Articular chondrocyte of knee joint (primary cell): ENCODE data around the gene MTFR1L. TPM values are rescaled to one million over a fixed set of nuclear protein-coding genes. Genes with fewer than 3 reads are reported as not detected.

Source experiments
- small RNA-seq: library from RNA; depleted of rRNA; stranded (forward); fragments of <200 nt; gene quantifications from one replicate; pipeline ENCODE3, GENCODE V24; 2012
- total RNA-seq: library from RNA; depleted of rRNA; stranded (reverse); fragments of >200 nt; gene quantifications from 2 replicates; pipeline ENCODE4 v1.2.3, GENCODE V29; 2012

Gene MTFR1L
- total RNA-seq, result 44.6 and 53.9 TPM in 2 replicates

DNA sequence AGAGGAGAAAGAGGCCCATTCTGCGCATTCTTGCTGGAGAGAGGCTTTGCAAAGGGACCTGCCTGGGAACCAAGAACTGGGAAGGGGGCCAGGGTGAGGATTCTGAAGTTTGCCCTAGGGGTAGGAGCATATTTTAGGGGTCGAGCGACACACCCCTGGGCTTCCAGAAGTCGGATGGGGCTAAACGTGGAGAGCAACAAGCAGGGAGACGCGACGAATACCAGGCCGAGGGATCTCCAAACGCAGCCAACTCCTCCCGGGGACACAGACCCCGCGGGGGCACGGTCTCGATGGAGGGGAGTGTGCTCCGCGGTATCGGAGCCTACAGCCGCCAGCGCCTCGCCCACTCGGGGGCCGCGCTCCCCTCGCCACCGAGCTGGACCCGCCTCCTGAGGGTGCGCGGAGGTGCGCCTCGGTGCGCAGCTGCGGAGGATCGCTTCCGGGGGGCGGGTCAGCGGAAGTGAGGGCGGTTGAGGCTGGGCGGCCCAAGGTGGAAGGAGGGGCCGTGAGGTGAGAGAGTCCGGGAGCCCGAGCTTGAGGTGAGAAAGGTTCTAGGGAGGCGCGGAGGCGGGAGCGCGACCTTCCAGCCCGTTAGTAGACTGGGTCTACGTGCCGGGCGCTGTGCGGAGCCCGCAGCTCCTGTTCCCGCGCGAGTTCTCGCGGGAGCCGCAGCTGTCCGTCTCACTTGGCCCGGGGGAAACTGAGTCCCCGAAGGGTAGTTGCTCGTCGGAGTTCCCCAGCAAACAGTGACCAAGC, at the start of gene MTFR1L:
Gene MTFR1L, plus strand, starts transcription at position 464 of the 756 bp plus-strand sequence. CDS start 3,151 bp downstream, outside the sequence.

DNA sequence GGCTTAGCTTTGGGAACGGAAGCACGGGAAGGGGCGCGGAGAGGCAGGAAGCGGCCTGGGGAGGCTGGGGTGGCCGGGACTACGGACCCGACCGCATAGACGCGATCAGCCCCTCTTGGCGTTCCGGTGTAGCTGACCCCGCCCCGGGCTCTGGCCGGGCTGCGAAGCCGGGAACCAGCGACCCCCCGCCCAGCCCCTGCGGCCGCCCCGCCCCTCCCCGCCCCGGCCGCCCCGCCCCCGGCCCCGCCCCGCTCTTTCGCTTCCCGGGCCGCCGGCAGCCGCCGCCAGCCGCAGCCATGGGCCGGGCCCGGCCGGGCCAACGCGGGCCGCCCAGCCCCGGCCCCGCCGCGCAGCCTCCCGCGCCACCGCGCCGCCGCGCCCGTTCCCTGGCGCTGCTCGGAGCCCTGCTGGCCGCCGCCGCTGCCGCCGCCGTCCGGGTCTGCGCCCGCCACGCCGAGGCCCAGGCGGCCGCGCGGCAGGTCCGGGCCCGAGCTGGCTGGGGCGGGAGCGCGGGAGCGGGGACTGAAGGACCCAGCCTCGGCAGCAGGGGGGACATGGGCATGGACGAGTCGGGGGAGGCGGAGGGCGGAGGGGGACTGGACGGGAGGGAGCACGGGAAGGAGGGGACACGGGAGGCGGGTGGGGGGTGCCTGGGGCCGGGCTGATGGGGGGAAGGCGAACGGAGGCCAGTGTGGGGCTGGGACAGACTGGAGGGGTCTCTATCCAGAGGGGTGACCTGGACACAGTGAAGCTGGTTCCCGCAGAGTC, 19.6 kb upstream of the MTFR1L start, which contains the start of gene SELENON:
Gene SELENON, plus strand, starts transcription at position 259 of the 768 bp plus-strand sequence. Its CDS starts 38 bp downstream, at position 297.

DNA sequence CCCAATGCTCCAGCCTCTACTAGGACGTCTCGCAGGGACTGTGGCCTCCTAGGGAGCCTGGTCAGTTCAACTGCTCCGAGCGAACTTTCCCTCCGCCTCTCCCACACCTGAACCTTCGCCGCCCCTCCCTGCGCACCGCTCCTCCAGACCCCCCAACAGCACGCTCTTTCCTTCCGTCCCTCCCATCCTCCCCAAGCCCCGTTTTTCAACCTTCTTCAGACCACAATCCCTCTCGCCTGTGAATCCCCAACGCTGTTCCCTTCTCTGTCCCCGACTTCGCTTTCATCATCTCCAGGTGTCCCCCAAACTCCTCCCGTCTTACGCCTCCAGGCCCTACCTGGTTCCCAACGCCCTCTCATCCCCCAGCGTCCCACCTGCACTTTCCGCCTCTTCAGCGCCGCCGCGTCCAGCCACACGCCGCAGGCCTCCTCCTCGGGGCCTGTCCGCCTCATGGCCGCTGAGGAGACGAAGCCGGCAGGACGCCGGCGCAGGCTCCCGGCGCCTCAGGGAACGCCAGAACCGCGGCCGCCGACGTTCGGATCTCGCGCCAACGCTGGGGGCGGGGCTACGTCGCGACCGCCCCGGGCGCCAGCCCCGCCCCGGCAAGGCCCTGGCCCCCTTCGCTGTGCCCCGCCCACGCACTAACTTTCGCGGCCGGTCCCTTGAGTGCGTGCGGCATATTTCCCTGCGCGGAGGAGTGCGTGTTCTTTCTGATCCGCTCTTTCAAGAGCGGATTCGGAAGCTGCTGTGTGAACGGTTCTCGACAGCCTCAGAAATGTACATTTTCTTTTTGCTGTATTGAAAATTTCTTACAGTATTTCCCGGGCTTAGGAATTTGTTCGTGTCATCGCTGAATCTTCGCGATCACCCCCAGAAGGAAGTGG, 39.4 kb downstream of the MTFR1L start, which contains the start of gene AUNIP:
Gene AUNIP, minus strand, starts transcription at position 552 of the 884 bp plus-strand sequence. Its CDS starts 100 bp downstream, at position 452.

DNA sequence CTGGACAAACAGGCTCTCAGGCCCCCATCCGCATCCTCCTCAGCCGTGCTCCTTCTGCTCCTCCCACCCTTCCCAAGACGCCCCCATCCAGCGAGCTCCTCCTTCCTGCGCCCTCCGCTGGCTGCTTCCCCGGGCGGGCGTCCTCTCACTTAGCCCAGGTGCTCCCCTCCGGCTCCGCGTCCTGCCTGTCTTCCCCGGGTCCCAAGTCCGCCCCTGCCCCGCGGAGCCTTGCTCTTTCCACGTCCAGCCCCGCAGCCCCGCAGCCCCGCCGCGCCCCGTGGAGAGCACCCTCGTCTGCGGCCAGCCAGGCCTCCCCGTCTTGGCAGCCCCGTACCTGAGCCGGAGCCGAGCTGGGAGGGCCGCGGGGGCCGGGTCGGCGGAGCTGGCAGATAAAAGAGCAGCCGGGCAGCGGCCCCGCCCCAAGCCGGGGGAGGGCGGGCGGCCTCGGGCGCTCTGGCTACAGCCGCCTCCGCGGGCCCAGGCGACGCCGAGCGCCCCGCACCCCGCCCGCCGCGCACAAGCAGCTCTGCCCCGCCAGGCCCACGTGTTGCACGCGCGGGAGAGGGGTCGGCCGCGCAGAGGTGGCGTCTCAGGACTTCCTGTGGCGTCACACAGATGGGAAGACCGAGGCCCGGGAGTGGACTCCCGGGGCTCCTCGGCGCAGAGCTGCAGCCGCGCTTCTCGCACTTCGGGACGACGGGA, 55.6 kb downstream of the MTFR1L start, which contains the start of gene PAQR7:
Gene PAQR7, minus strand, starts transcription at position 555 of the 702 bp plus-strand sequence. CDS start 11,869 bp downstream, outside the sequence.

Small RNA genes within 50 kb of the gene (small RNA-seq; reads per million reads assigned to genes)
- gene RF00019, result not detected

Other genes starting within 250 kb of the MTFR1L start
- gene MAN1C1, start 203.2 kb upstream of the MTFR1L start, total RNA-seq, result 23.9 and 28.6 TPM in 2 replicates
- 35.5 and 62.6 TPM in 2 replicates for gene SELENON, start 19.8 kb upstream of the MTFR1L start, total RNA-seq
- gene AUNIP, start 39.5 kb downstream of the MTFR1L start, total RNA-seq, result 0.65 and 1.2 TPM in 2 replicates
- 10.7 and 11.2 TPM in 2 replicates for gene PAQR7, start 55.8 kb downstream of the MTFR1L start, total RNA-seq
- gene STMN1, start 86.5 kb downstream of the MTFR1L start, total RNA-seq, result 65.1 and 98.2 TPM in 2 replicates
- 5.2 and 9.5 TPM in 2 replicates for gene PAFAH2, start 178.1 kb downstream of the MTFR1L start, total RNA-seq
- gene EXTL1, start 201.8 kb downstream of the MTFR1L start, total RNA-seq, result 0.26 and 1.3 TPM in 2 replicates
- gene SLC30A2, start 226.2 kb downstream of the MTFR1L start, total RNA-seq, result not detected in 2 replicates
- gene TRIM63, start 247.7 kb downstream of the MTFR1L start, total RNA-seq, result not detected in 2 replicates